ENCODE data around the gene EXOC6B. TPM values are rescaled to one million over a fixed set of nuclear protein-coding genes. Genes with fewer than 3 reads are reported as not detected.
A peak's percentile ranks its signal among the peaks of the same experiment; 100 is the strongest.

The EXOC6B gene
- polyA plus RNA-seq, 2 of the 4 experiments (the other 2 are of a cell fraction), result 15.5 to 24.7 TPM

- no peaks in the 10 kb centered on the region for H3K4me1 ChIP-seq
Measured at GRCh38 chr2:72638600-72639211, 187.1 kb downstream of the EXOC6B start.

GRCh38 chr2:72636210-72636609 lies 189.6 kb downstream of the EXOC6B start:
- no peak for TF ChIP-seq EP300 (IDR thresholded peaks at IDR 0.05)
- no peak for TF ChIP-seq RAD21 (conservative IDR thresholded peaks at IDR 0.05 in 1 of 2, IDR thresholded peaks at IDR 0.05 in 1 of 2)
- no peak for TF ChIP-seq RNF2 (IDR thresholded peaks at IDR 0.05; ENCODE audit: borderline replicate concordance, low read depth)
- TF ChIP-seq BHLHE40 (IDR thresholded peaks at IDR 0.05; ENCODE audit: low read depth, low read length), result no peak
- no peak for TF ChIP-seq ZNF302 (CRISPR knock-in tag; IDR thresholded peaks at IDR 0.05)
- Histone ChIP-seq H3K4me2 (no peak overlapping the region), H3K9me3 (no peaks in the 10 kb centered on the region), H3K4me1 (peaks cover 5% of the 10 kb centered on the region; the same call in 2 of the 3 replicates), H3K27ac (no peak overlapping the region), H3K4me3 (no peak overlapping the region)
- WGBS (ENCODE audit: missing lambda C conversion rate), result 92% methylated on average over 3 of the region's 3 CpGs
- POLR2A ChIA-PET, result no interaction called here
- ATAC-seq (no peak), FAIRE-seq (no peak), DNase-seq (ENCODE audit: low read depth in 1 of 2, low spot score in 1 of 2) (no peak)
- CTCF ChIA-PET, result no interaction called here

More at GRCh38 chr2:72638600-72639211, 187.1 kb downstream of the EXOC6B start:
- peak; percentile 34 to 35 for ATAC-seq
- no peak for DNase-seq (ENCODE audit: low read depth in 1 of 2, low spot score in 1 of 2)
- WGBS (ENCODE audit: missing lambda C conversion rate), result 87% methylated on average over 5 of the region's 6 CpGs
- Histone ChIP-seq H3K4me2 (no peak overlapping the region), H3K4me3 (no peak overlapping the region), H3K9me3 (no peaks in the 10 kb centered on the region; the same call in 2 of the 3 replicates), H3K27ac (no peak overlapping the region)
- ChIA-PET POLR2A (no interaction called here), CTCF (no interaction called here)
- no peak for TF ChIP-seq PBX3 (IDR thresholded peaks at IDR 0.05)
- TF ChIP-seq ESRRA (IDR thresholded peaks at IDR 0.05; ENCODE audit: borderline replicate concordance, low read length), result no peak
- TF ChIP-seq ELK1 (IDR thresholded peaks at IDR 0.05; ENCODE audit: low read depth, low read length), result no peak
- no peak for TF ChIP-seq RCOR1 (IDR thresholded peaks at IDR 0.05; ENCODE audit: low read depth, low read length)
- TF ChIP-seq PHF8 (IDR thresholded peaks at IDR 0.05; ENCODE audit: borderline replicate concordance, low read depth), result no peak
- TF ChIP-seq NR3C1 (IDR thresholded peaks at IDR 0.05), result no peak
- no peak for TF ChIP-seq ZC3H11A (IDR thresholded peaks at IDR 0.05)
- no peak for TF ChIP-seq ZNF302 (CRISPR knock-in tag; IDR thresholded peaks at IDR 0.05)
- TF ChIP-seq FOSB (CRISPR knock-in tag; IDR thresholded peaks at IDR 0.05), result no peak
- no peak for TF ChIP-seq ZSCAN20 (CRISPR knock-in tag; IDR thresholded peaks at IDR 0.05)
- TF ChIP-seq NPAS2 (CRISPR knock-in tag; IDR thresholded peaks at IDR 0.05; ENCODE audit: borderline replicate concordance), result no peak
- no peak for TF ChIP-seq BHLHE40 (IDR thresholded peaks at IDR 0.05; ENCODE audit: low read depth, low read length)
- TF ChIP-seq RARB (CRISPR knock-in tag; IDR thresholded peaks at IDR 0.05), result no peak
- TF ChIP-seq EHF (CRISPR knock-in tag; IDR thresholded peaks at IDR 0.05), result no peak
- TF ChIP-seq KDM5A (IDR thresholded peaks at IDR 0.05), result no peak
- no peak for TF ChIP-seq HOXB13 (CRISPR knock-in tag; IDR thresholded peaks at IDR 0.05; ENCODE audit: low read depth)
- no peak for TF ChIP-seq HES2 (IDR thresholded peaks at IDR 0.05)
- TF ChIP-seq RFX5 (IDR thresholded peaks at IDR 0.05), result no peak
- TF ChIP-seq POLR2AphosphoS2 (conservative IDR thresholded peaks at IDR 0.05; ENCODE audit: low read length), result no peak
- FAIRE-seq, result no peak

GRCh38 chr2:72630767-72631166 lies 195.1 kb downstream of the EXOC6B start:
- 47% methylated on average over 2 of the region's 2 CpGs for WGBS (ENCODE audit: missing lambda C conversion rate)
- no peak for FAIRE-seq

More at GRCh38 chr2:72630767-72631166, 195.1 kb downstream of the EXOC6B start:
- ChIA-PET CTCF (no interaction called here), POLR2A (no interaction called here)
- peak; percentile 43 to 61; a peak in 3 of 6 replicates for ATAC-seq
- peak in 1 of 2 experiments; percentile 71 for DNase-seq (ENCODE audit: low read depth in 1 of 2, low spot score in 1 of 2)
- TF ChIP-seq FOSL2 (IDR thresholded peaks at IDR 0.05), result no peak; the same call in 1 of the 2 replicates
- TF ChIP-seq FOSL2 (CRISPR knock-in tag; IDR thresholded peaks at IDR 0.05), result 0 out of 2 replicates have a peak, but pooled peaks have one; percentile 11
- TF ChIP-seq JUNB (IDR thresholded peaks at IDR 0.05), result 0 out of 2 replicates have a peak, but pooled peaks have one; percentile 23
- peak; percentile 81 for TF ChIP-seq NFE2L2 (conservative IDR thresholded peaks at IDR 0.05; ENCODE audit: low read length)
- TF ChIP-seq MAFK (IDR thresholded peaks at IDR 0.05; ENCODE audit: partially characterized antibody), result peak; percentile 84
- no peak for TF ChIP-seq CBX8 (IDR thresholded peaks at IDR 0.05)
- Histone ChIP-seq H3K27ac (peak overlapping the region in 1 of 2 experiments; percentile 47; a peak in 3 of 6 replicates), H3K4me2 (peak overlapping the region; percentile 42), H3K4me1 (peaks cover 28% of the 10 kb centered on the region), H3K9me3 (no peaks in the 10 kb centered on the region), H3K4me3 (no peak overlapping the region)
